Neuronal stem cell (in vitro differentiated cells): ENCODE results near the gene VPS33B.
A peak's percentile ranks its signal among the peaks of the same experiment; 100 is the strongest.
"Not testable (repeated sequence)": the region's sequence is repeated elsewhere in the genome, so short reads cannot be mapped to it uniquely, and the experiment has no call there.

Source experiments
- DNase-seq: peaks from one replicate; pipeline ENCODE4 v3.0.0-alpha.2; 2013; ENCODE audit warnings: low spot score
- H2AFZ ChIP-seq: one replicate; pipeline ENCODE4 v1.6.1; 2013; ENCODE audit warnings: mild to moderate bottlenecking, low read length, inconsistent platforms
- H2AK5ac ChIP-seq: 2 replicates; pipeline ENCODE4 v1.6.1; 2013; ENCODE audit warnings: low read depth, mild to moderate bottlenecking, inconsistent platforms, low read length, moderate library complexity, mixed read lengths
- H2BK120ac ChIP-seq: 2 replicates; pipeline ENCODE4 v1.6.1; 2013; ENCODE audit warnings: low read depth, mild to moderate bottlenecking, inconsistent platforms, low read length, moderate library complexity, mixed read lengths
- H2BK12ac ChIP-seq: one replicate; pipeline ENCODE4 v1.6.1; 2013; ENCODE audit warnings: low read length, inconsistent platforms
- H2BK15ac ChIP-seq: 2 replicates; pipeline ENCODE4 v1.6.1; 2013; ENCODE audit warnings: mild to moderate bottlenecking, low read length, inconsistent platforms, mixed read lengths
- H2BK5ac ChIP-seq: one replicate; pipeline ENCODE4 v1.6.1; 2013; ENCODE audit warnings: inconsistent platforms, mild to moderate bottlenecking, low read length, moderate library complexity
- H3K14ac ChIP-seq: one replicate; pipeline ENCODE4 v1.6.1; 2013; ENCODE audit warnings: low read length, inconsistent platforms
- H3K18ac ChIP-seq: 2 replicates; pipeline ENCODE4 v1.6.1; 2013; ENCODE audit warnings: low read length, inconsistent platforms
- H3K23ac ChIP-seq: 2 replicates; pipeline ENCODE4 v1.6.1; 2013; ENCODE audit warnings: low read depth, mild to moderate bottlenecking, mixed read lengths, low read length, inconsistent platforms; ENCODE audit not compliant: poor library complexity
- H3K27ac ChIP-seq: replicated peaks from 3 replicates; pipeline ENCODE4 v1.5.1; 2013; ENCODE audit warnings: low read length, inconsistent platforms
- H3K27me3 ChIP-seq, 3 experiments: 2 replicates each; pipeline ENCODE4 v1.6.1; 2013; ENCODE audit warnings: low read length in 3 of 3, mild to moderate bottlenecking in 2 of 3, inconsistent platforms in 1 of 3, low read depth in 1 of 3, mixed read lengths in 1 of 3, moderate library complexity in 1 of 3; ENCODE audit not compliant: control insufficient read depth in 3 of 3, insufficient read depth in 3 of 3
- H3K36me3 ChIP-seq, 2 donors: replicated peaks in 1 of 2; 2 replicates each; pipeline ENCODE4 v1.6.1; 2013; ENCODE audit warnings: low read length in 2 of 2; ENCODE audit not compliant: control insufficient read depth in 2 of 2, insufficient read depth in 2 of 2
- H3K4ac ChIP-seq: 2 replicates; pipeline ENCODE4 v1.6.1; 2013; ENCODE audit warnings: inconsistent platforms, mild to moderate bottlenecking, low read length, moderate library complexity
- H3K4me1 ChIP-seq, 2 donors: 1 replicate in 1 of 2; 2 replicates in 1 of 2; pipeline ENCODE4 v1.6.1; 2013; ENCODE audit warnings: low read length in 2 of 2, low read depth in 1 of 2; ENCODE audit not compliant: control insufficient read depth in 2 of 2, insufficient read depth in 1 of 2
- H3K4me2 ChIP-seq: one replicate; pipeline ENCODE4 v1.6.1; 2013; ENCODE audit warnings: mild to moderate bottlenecking, low read length, inconsistent platforms; ENCODE audit not compliant: insufficient read depth, poor library complexity, severe bottlenecking
- H3K4me3 ChIP-seq, 2 donors: 2 replicates each; pipeline ENCODE4 v1.5.1; 2013; ENCODE audit warnings: low read length in 2 of 2, mild to moderate bottlenecking in 2 of 2, inconsistent platforms in 1 of 2, moderate library complexity in 1 of 2
- H3K79me1 ChIP-seq: one replicate; pipeline ENCODE4 v1.6.1; 2013; ENCODE audit warnings: low read depth, mild to moderate bottlenecking, inconsistent platforms, low read length, moderate library complexity
- H3K9ac ChIP-seq: one replicate; pipeline ENCODE4 v1.6.1; 2013; ENCODE audit warnings: mild to moderate bottlenecking, low read depth, low read length, inconsistent platforms; ENCODE audit not compliant: poor library complexity
- H3K9me3 ChIP-seq, 2 donors: replicated peaks in 1 of 2; 2 replicates each; pipeline versions ENCODE3 to v1.6.1; 2013; ENCODE audit warnings: low read length in 2 of 2, mild to moderate bottlenecking in 2 of 2, inconsistent platforms in 1 of 2, low read depth in 1 of 2, mixed read lengths in 1 of 2, moderate library complexity in 1 of 2; ENCODE audit not compliant: control insufficient read depth in 2 of 2, insufficient read depth in 1 of 2
- H4K8ac ChIP-seq: one replicate; pipeline ENCODE4 v1.6.1; 2013; ENCODE audit warnings: low read depth, mild to moderate bottlenecking, inconsistent platforms, low read length, moderate library complexity
- H4K91ac ChIP-seq: one replicate; pipeline ENCODE4 v1.6.1; 2013; ENCODE audit warnings: low read length, low read depth, mild to moderate bottlenecking, inconsistent platforms; ENCODE audit not compliant: poor library complexity
- WGBS, 2 donors: extraction: QIAGEN DNeasy Blood & Tissue Kit; methylation state at CpG; one replicate each; pipeline ENCODE4 v1.1.7; 2013; ENCODE audit warnings: missing lambda C conversion rate in 2 of 2, mixed read lengths in 1 of 2; ENCODE audit not compliant: insufficient read length in 2 of 2, insufficient replicate concordance in 1 of 2; ENCODE audit errors: extremely low coverage in 2 of 2; 5-methylcytosine and 5-hydroxymethylcytosine counted together

Gene VPS33B

GRCh38 chr15:91050128-91050455 lies 27.7 kb upstream of the VPS33B start:
- no peak overlapping the region for H2AK5ac ChIP-seq
- no peak overlapping the region for H3K23ac ChIP-seq
- H3K79me1 ChIP-seq: no peaks in the 10 kb centered on the region
- H3K4ac ChIP-seq: no peak overlapping the region
- H2BK5ac ChIP-seq: no peak overlapping the region
- H2BK15ac ChIP-seq: no peak overlapping the region
- H2AFZ ChIP-seq: peak overlapping the region; percentile 6
- H3K4me1 ChIP-seq: no peaks in the 10 kb centered on the region
- H3K14ac ChIP-seq: no peak overlapping the region
- no peak overlapping the region for H2BK120ac ChIP-seq
- H3K27ac ChIP-seq: no peak overlapping the region
- H4K8ac ChIP-seq: no peak overlapping the region
- H4K91ac ChIP-seq: no peak overlapping the region
- no peak overlapping the region for H3K4me3 ChIP-seq
- no peak overlapping the region for H3K18ac ChIP-seq
- H3K4me2 ChIP-seq: no peak overlapping the region
- no peaks in the 10 kb centered on the region for H3K9me3 ChIP-seq
- no CpG with 5 or more reads among the region's 4 CpGs for WGBS, 2 donors
- DNase-seq: no peak
- H2BK12ac ChIP-seq: no peak overlapping the region
- H3K9ac ChIP-seq: no peak overlapping the region
- peaks cover 0 to 8% (median 2%) of the 10 kb centered on the region in 3 experiments for H3K27me3 ChIP-seq
- no peaks in the 10 kb centered on the region for H3K36me3 ChIP-seq

GRCh38 chr15:91049378-91050127 lies 27.2 kb upstream of the VPS33B start:
- Histone ChIP-seq H3K9me3 (no peaks in the 10 kb centered on the region), H3K27me3 (peaks cover 0 to 6% (median 2%) of the 10 kb centered on the region in 3 experiments), H3K4me1 (no peaks in the 10 kb centered on the region), H2BK15ac (no peak overlapping the region), H3K4ac (no peak overlapping the region), H3K79me1 (no peaks in the 10 kb centered on the region), H3K18ac (no peak overlapping the region), H2BK5ac (no peak overlapping the region), H2BK12ac (no peak overlapping the region), H4K91ac (no peak overlapping the region), H3K4me2 (no peak overlapping the region), H3K27ac (no peak overlapping the region), H3K9ac (no peak overlapping the region), H3K36me3 (no peaks in the 10 kb centered on the region), H3K14ac (no peak overlapping the region), H4K8ac (no peak overlapping the region), H2AFZ (peak overlapping the region; percentile 56), H2BK120ac (no peak overlapping the region), H3K4me3 (no peak overlapping the region), H2AK5ac (no peak overlapping the region), H3K23ac (no peak overlapping the region)
- WGBS, 2 donors: no CpG with 5 or more reads among the region's 12 CpGs
- peak; percentile 36 for DNase-seq

- Histone ChIP-seq H2AK5ac (no peak overlapping the region), H2BK5ac (no peak overlapping the region), H3K23ac (no peak overlapping the region), H2BK15ac (no peak overlapping the region), H2BK120ac (no peak overlapping the region), H3K9me3 (no peaks in the 10 kb centered on the region), H3K14ac (no peak overlapping the region), H4K91ac (no peak overlapping the region), H3K4me3 (no peak overlapping the region), H4K8ac (no peak overlapping the region), H2AFZ (no peak overlapping the region), H3K9ac (no peak overlapping the region), H2BK12ac (no peak overlapping the region), H3K79me1 (no peaks in the 10 kb centered on the region), H3K36me3 (no peaks in the 10 kb centered on the region), H3K4ac (no peak overlapping the region), H3K4me1 (no peaks in the 10 kb centered on the region), H3K4me2 (no peak overlapping the region), H3K18ac (no peak overlapping the region), H3K27me3 (peaks cover 0 to 9% (median 2%) of the 10 kb centered on the region in 3 experiments), H3K27ac (no peak overlapping the region)
- DNase-seq: no peak
- 100% methylated on average over 1 of the region's 4 CpGs; no CpG with 5 or more reads in 1 of the 2 donors for WGBS, 2 donors
Measured at GRCh38 chr15:91047545-91048199, 25.3 kb upstream of the VPS33B start.

GRCh38 chr15:91046056-91046455 lies 23.7 kb upstream of the VPS33B start:
- H3K4me3 ChIP-seq, H3K79me1 ChIP-seq, H3K23ac ChIP-seq, H3K4me2 ChIP-seq, H3K9ac ChIP-seq, H2BK120ac ChIP-seq, H3K4me1 ChIP-seq, H3K27me3 ChIP-seq, H2AK5ac ChIP-seq, H3K14ac ChIP-seq, H3K36me3 ChIP-seq, H3K27ac ChIP-seq, H2BK15ac ChIP-seq, H4K91ac ChIP-seq, H3K9me3 ChIP-seq, DNase-seq, H3K4ac ChIP-seq, H4K8ac ChIP-seq, H2BK5ac ChIP-seq, H3K18ac ChIP-seq, H2BK12ac ChIP-seq, H2AFZ ChIP-seq: not testable (repeated sequence)
